GM18951 (cell line): ENCODE results near the gene CLOCK.

Experiments used
- POLR2A ChIP-seq: IDR thresholded peaks from 4 replicates; pipeline ENCODE4 v1.6.1; 2011; ENCODE audit warnings: mild to moderate bottlenecking; ENCODE audit not compliant: insufficient read length, insufficient read depth; ENCODE audit errors: extremely low read depth
- in situ Hi-C: fragments of 300-500 bp; cut with MboI; formaldehyde crosslinking; loops from one replicate; pipeline ENCODE4 v1.12.0; 2022; ENCODE audit warnings: low sequenced_read_pairs, mixed read lengths, inconsistent platforms; ENCODE audit not compliant: unreplicated experiment

CLOCK gene

DNA sequence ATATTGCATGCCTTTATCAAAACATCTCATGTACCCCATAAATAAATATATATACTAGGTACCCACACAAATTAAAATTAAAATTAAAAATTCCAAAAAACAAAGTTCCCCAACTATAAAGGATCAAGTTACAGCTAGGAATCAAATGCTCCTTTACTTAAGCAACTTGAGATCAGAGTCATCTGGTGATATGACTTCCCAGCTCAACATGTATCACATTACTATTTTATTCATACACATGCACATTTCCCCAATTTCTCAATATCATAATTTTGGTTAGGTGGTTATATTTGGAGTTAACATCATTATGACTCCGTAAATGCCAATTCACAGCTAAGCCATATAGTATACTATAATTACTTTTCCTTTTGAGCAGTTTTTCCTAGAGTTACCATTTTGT, 60.9 kb downstream of the CLOCK start:
- in situ Hi-C loops: no loop called here
- TF ChIP-seq POLR2A: no peak

DNA sequence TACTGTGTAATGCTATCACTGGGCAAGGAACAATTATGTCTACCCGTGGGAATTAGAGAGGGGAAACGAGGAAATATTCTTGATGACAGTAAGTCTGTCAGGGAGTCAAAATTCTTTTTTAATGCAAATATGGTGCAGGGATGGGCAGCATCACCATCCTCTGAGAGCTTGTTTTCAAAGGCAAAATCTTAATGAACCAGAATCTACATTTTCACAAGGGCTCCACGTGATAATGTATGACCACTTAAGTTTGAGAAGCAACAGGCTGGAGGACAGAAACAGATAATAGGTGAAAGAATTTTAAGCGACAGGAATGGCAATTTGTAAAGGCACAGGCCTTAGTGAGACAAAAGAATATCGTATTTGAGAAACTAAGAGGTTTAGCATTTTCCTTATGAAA, 63.4 kb downstream of the CLOCK start:
- in situ Hi-C loops: no loop called here
- TF ChIP-seq POLR2A: no peak

DNA sequence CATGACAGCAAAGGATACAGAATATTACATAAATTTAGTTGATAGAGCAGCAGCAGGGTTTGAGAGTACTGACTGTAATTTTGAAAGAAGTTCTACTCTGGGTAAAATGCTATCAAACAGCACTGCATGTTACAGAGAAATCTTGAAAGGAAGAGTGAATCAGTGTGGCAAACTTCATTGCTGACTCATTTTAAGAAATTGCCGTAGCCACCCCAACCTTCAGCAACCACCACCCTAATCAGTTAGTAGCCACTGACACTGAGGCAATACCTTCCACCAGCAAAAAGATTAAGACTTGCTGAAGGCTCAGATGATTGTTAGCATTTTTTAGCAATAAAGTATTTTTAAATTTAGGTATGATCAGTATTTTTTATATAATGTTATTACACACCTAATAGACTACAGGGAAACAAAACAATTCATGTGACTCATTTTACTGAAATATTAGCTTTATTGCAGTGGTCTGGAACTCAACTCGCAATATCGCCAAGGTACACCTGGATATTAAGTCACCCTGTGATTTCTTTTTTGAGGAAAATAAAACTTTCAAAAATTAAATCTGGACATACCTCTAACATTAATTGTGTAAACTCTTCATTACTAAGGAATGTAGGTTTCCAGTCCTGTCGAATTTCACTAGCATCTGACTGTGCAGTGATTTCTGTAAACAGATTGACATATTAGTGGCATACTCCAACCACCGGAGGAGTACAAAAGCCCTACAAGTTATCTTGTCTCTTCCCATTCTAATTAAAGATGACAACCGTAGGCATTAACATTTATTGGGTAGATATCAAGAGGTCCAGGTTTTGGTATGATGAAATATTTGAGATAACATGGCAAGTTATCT, 71.1 kb downstream of the CLOCK start:
- TF ChIP-seq POLR2A: no peak
- in situ Hi-C loops: no loop called here

DNA sequence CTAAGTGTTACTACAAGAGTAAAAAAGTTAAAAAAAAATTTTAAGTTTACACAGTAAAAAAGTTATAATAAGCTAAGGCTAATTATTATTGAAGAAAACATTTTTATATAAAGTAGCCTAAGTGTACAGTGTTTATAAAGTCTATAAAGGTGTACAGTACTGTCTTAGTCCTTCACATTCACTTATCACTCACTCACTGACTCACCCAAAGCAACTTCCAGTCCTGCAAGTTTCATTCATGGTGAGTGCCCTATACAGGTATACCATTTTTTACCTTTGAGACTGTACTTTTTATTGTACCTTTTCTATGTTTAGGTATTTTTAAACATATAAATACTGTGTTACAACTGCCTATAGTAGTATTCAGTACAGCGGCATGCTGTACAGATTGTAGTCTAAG, 76.7 kb downstream of the CLOCK start:
- in situ Hi-C loops: no loop called here
- TF ChIP-seq POLR2A: no peak

DNA sequence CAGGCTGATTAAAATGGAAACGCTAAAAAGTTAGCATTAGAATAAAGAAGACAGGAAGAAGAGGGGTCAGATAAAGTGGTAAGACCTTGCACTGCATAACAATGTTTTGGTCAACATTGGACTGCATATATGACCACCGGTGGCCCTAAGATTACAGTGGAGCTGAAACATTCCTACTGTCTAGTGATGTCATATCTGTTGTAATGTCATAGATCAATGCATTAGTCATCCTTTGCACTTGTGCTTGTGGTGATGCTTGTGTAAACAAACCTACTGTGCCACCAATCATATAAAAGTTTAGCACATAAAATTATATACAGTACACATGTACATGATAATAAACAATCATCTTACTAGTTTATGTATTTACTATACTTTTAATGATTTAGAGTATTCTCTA, 78.0 kb downstream of the CLOCK start:
- no peak for TF ChIP-seq POLR2A
- in situ Hi-C loops: no loop called here

DNA sequence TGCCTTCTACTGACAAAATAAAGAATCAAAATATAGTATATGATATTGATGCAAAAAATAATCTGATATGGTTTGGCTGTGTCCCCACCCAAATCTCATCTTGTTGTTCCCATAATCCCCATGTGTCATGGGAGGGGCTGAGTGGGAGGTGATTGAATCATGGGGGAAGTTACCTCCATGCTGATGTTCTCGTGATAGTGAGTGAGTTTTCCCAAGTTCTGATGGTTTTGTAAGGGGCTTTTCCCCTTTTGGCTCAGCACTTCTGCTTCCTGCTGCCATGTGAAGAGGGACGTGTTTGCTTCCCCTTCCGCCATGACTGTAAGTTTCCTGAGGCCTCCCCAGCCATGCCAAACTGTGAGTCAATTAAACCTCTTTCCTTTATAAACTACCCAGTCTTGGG, 80.7 kb downstream of the CLOCK start:
- in situ Hi-C loops: no loop called here
- no peak for TF ChIP-seq POLR2A

DNA sequence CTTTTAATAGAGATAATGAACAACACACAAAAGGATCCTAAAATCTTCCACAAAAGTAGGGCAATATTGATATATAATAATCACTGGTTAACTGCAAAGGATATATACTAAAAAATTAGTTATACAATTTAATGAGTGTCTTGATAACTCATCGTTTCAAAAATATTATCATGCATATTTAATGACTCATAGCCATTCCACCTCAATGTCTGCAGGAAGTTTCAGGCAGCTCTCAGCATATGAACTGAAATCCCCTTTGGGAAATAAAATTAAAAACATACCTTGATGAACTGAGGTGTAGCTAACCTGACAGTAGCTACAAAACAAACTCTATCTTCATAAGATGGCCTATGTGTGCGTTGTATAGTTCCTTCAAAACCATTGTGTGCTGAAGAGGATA, 88.1 kb downstream of the CLOCK start:
- TF ChIP-seq POLR2A: no peak
- in situ Hi-C loops: no loop called here

DNA sequence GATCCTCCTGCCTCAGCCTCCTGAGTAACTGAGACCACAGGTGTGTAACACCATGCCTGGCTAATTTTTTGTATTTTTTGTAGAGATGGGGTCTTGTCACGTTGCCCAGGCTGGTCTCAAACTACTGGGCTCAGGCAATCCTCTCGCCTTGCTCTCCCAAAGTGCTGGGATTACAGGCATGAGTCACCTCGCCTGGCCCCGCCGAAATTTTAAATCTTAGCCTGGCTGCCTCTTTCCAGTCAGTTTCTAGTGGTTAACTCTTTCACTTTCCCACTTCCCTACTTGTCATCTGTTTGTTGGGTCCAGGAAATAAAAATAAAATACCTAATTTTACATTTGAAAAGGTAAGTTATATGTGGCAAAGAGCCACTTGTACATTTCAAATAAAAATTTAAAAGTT, 88.5 kb downstream of the CLOCK start:
- in situ Hi-C loops: no loop called here
- no peak for TF ChIP-seq POLR2A

DNA sequence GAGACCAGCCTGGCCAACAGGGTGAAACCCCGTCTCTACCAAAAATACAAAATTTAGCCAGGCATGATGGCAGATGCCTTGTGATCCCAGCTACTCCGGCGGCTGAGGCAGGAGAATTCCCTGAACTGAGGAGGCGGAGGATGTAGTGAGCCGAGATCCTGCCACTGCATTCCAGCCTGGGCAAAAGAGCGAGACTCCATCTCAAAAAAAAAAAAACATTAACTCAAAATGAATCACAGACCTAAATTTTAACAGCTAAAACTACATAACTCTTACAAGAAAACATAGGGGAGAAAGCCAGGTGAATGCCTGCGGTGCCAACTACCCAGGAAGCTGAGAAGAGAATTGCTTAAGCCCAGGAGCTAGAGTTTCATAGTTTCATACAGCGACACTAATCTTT, 96.1 kb downstream of the CLOCK start:
- no peak for TF ChIP-seq POLR2A
- in situ Hi-C loops: no loop called here

DNA sequence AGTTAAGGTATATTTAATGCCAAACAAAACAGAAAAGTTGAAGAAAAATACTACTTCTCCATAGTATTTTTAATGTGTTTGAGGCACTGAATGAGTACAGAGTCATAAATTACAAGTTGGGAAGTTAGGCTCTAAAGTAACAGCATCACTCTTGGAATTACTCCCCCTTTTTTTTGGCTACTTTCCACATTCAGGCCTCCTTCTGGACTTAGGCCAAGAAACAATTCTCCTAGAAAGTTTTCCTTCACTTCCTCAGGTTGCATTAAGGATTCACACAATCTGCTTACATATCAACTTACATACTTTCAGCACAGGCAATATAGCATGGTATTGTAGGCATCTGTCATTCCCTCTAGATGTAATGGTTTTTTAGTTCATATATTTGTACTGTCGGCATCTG, 98.9 kb downstream of the CLOCK start:
- TF ChIP-seq POLR2A: no peak
- in situ Hi-C loops: no loop called here

DNA sequence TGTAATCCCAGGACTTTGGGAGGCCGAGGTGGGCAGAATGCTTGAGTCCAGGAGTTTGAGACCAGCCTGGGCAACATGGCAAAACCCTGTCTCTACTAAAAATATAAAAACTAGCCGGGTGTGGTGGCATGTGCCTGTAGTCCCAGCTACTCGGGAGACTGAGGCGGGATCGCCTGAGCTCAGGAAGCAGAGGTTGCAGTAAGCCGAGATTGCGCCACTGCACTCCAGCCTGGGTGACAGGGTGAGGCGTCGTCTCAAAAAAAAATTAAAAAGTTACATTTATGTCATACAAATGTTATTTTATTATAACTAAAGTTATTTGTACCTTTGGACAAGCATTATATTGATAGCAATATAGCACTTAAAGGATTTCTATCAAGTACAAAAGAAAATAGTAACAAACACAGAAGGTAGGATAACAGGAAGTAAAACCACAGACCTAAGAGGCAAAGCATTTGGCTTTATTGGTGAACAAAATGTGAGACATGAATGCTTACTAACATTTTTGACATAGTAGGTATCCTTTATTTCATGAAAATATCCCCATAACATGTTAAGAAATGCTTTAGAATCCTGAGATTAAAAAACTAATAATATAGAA, 99.5 kb downstream of the CLOCK start:
- TF ChIP-seq POLR2A: no peak
- in situ Hi-C loops: no loop called here

DNA sequence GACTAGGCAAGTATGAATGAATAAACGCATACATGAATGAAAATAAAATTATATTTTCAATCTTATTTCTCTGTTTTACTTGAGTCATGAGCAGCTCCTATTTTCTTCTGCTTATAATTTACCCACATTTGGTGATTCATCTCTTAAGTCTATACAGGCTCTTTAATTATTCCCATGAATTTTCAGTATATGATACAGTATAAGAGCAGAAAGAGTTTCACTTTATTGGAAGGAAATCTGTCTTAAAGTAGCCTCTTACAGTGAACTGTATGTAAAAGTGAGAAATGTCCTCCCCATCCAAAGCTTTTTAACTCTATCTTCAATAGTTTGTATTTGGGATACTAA, 100.2 kb downstream of the CLOCK start:
- TF ChIP-seq POLR2A: no peak
- in situ Hi-C loops: no loop called here

DNA sequence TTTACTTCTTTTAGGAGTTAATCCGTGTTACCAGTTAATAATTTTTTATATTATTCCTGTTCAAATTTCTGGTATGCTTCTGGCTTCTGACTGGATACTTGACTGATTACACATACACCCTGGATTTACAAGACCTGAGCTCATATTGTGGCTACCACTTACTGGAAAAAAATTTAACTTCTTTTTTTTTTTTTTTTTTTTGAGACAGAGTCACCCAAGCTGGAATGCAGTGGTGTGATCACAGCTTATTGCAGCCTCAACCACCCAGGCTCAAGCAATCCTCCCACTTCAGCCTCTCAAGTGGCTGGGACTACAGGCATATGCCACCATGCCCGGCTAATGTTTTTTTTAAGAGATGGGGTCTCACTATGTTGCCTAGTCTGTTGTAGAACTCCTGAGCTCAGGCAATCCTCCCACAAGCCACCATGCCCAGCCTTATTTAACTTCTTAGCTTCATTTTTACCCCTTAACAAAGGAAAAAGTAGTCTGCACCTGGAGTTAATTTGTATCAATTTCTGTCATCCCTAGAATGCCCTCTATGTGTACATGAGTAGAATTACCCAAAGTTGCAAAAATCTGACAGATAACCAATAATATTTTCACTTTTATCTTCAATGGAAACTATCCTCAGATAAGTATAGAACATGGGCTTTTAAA, 100.7 kb downstream of the CLOCK start:
- in situ Hi-C loops: no loop called here

DNA sequence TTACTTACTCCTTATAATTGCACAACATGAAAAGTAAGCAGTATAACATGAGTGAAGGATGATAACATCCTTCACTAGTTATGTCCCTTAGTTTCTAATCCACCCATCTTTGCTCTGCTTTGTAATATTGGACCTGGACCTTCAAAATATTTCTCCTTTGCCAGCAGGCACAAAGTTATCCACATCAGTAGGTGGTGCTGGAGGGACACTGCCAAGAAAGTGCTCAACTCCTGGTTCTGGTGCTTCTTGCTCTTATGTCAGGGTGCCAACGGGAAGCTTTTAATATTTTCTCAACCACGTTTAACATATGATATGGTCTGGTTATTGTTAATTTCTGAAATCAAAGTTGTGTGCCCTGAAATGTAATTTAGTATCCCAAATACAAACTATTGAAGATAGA, 101.9 kb downstream of the CLOCK start:
- TF ChIP-seq POLR2A: no peak
- in situ Hi-C loops: no loop called here

More for the DNA sequence above, 100.7 kb downstream of the CLOCK start:
- TF ChIP-seq POLR2A: no peak
